ENCODE results near the gene GPR78.

Gene GPR78

GRCh38 chr4:8583655-8584025 lies 3.4 kb downstream of the GPR78 start:
- in situ Hi-C loops (cut with MboI; ENCODE audit: low sequenced_read_pairs, unreplicated experiment), result no loop called here
- no peak for DNase-seq (ENCODE audit: low spot score)
- no peak for TF ChIP-seq CTCF (IDR thresholded peaks at IDR 0.05; ENCODE audit: borderline replicate concordance, control extremely low read depth, extremely low read depth, insufficient read depth, missing control alignments)

DNA sequence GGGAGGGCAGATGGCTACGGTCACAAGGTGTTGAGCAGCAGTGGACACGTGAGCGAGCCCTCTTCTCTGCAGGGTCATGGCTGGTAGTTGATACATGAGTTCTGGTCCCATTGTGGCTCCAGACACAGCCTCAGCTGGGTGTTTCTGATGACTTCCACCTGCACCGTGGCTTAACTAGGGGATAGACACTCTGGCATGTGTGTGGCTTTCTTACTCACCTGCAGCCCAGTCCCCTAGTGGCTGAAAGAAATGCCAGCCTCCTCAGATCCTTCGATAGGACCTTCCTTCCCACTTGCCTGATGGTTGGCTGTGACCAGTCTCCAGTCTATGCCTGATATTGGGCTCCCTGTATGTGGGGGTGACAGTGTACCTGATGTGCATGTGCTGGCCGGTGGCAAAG lies 5.0 kb downstream of the GPR78 start:
- in situ Hi-C loops (cut with MboI; ENCODE audit: low sequenced_read_pairs, unreplicated experiment), result no loop called here
- no peak for TF ChIP-seq CTCF (IDR thresholded peaks at IDR 0.05; ENCODE audit: borderline replicate concordance, control extremely low read depth, extremely low read depth, insufficient read depth, missing control alignments)
- DNase-seq (ENCODE audit: low spot score), result no peak

- DNase-seq (ENCODE audit: low spot score), result no peak
- TF ChIP-seq CTCF (IDR thresholded peaks at IDR 0.05; ENCODE audit: borderline replicate concordance, control extremely low read depth, extremely low read depth, insufficient read depth, missing control alignments), result no peak
- in situ Hi-C loops (cut with MboI; ENCODE audit: low sequenced_read_pairs, unreplicated experiment), result no loop called here
Measured at GRCh38 chr4:8585721-8586212, 5.6 kb downstream of the GPR78 start.

- no peak for DNase-seq (ENCODE audit: low spot score)
- in situ Hi-C loops (cut with MboI; ENCODE audit: low sequenced_read_pairs, unreplicated experiment), result no loop called here
- TF ChIP-seq CTCF (IDR thresholded peaks at IDR 0.05; ENCODE audit: borderline replicate concordance, control extremely low read depth, extremely low read depth, insufficient read depth, missing control alignments), result no peak
Measured at GRCh38 chr4:8586246-8586645, 6.1 kb downstream of the GPR78 start.

- in situ Hi-C loops (cut with MboI; ENCODE audit: low sequenced_read_pairs, unreplicated experiment), result no loop called here
- DNase-seq (ENCODE audit: low spot score), result no peak
- no peak for TF ChIP-seq CTCF (IDR thresholded peaks at IDR 0.05; ENCODE audit: borderline replicate concordance, control extremely low read depth, extremely low read depth, insufficient read depth, missing control alignments)
Measured at GRCh38 chr4:8586671-8587468, 6.7 kb downstream of the GPR78 start.

DNA sequence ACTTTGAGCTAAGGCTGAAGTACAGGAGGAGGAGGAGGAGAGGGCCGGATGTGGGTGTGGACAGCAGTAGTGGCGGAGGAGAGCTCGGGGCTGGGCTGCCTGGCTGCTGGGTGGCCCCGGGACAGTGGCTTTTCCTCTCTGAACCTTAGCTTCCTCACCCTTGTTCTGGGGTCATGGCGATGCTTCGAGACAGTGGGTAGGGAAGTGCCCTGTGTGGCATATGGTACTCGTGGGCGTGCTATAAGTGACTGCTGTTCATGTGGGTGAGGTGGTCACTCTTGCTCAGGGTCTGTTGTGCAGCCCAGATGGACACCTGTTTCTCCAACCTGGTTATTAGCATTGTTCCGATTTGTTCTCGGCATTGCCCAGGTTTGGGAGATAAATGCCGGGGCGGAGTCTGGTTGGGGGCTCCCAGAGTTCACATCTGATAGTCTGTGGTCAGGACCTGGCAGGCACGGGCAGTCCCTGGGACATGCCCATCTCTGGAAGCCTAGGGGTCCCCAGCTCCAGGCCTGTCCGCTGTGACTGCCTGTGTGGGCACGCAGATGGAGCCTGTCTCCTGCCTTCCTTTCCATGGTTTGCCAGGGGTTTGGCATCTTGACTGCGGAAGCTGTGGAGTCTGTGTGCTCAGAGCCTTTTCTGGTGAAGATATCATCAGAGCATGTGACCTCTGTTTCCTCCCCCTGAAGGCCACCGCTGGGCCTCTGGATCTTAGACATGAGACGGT lies 7.4 kb downstream of the GPR78 start:
- no peak for DNase-seq (ENCODE audit: low spot score)
- TF ChIP-seq CTCF (IDR thresholded peaks at IDR 0.05; ENCODE audit: borderline replicate concordance, control extremely low read depth, extremely low read depth, insufficient read depth, missing control alignments), result no peak
- in situ Hi-C loops (cut with MboI; ENCODE audit: low sequenced_read_pairs, unreplicated experiment), result no loop called here
